ENCODE data around the gene MUC5AC. TPM values are rescaled to one million over a fixed set of nuclear protein-coding genes. Genes with fewer than 3 reads are reported as not detected.
"Not testable (repeated sequence)": the region's sequence is repeated elsewhere in the genome, so short reads cannot be mapped to it uniquely, and the experiment has no call there.

Gene MUC5AC
- total RNA-seq, 1 donor from 2014 or later, result not detected

- H3K36me3 Mint-ChIP-seq (ENCODE audit: low read depth, unreplicated experiment), result not testable (repeated sequence)
Observed at GRCh38 chr11:1244557-1244956, 86.8 kb downstream of the MUC5AC start.

GRCh38 chr11:1245717-1246116 lies 88.0 kb downstream of the MUC5AC start:
- DNase-seq (ENCODE audit: low spot score); H3K4me1 Mint-ChIP-seq (ENCODE audit: unreplicated experiment); H3K36me3 Mint-ChIP-seq (ENCODE audit: low read depth, unreplicated experiment); H3K27ac Mint-ChIP-seq (ENCODE audit: unreplicated experiment); H3K4me3 Mint-ChIP-seq (ENCODE audit: unreplicated experiment): not testable (repeated sequence)
- H3K27me3 Mint-ChIP-seq (ENCODE audit: unreplicated experiment), result peaks cover 17% of the 10 kb centered on the region
- peaks cover 11% of the 10 kb centered on the region for H3K9me3 Mint-ChIP-seq (ENCODE audit: unreplicated experiment)

More at GRCh38 chr11:1244557-1244956, 86.8 kb downstream of the MUC5AC start:
- Mint-ChIP-seq H3K27me3 (ENCODE audit: unreplicated experiment) (peaks cover 16% of the 10 kb centered on the region), H3K9me3 (ENCODE audit: unreplicated experiment) (peaks cover 11% of the 10 kb centered on the region)
- not testable (repeated sequence) for H3K27ac Mint-ChIP-seq (ENCODE audit: unreplicated experiment); H3K4me1 Mint-ChIP-seq (ENCODE audit: unreplicated experiment); H3K4me3 Mint-ChIP-seq (ENCODE audit: unreplicated experiment); DNase-seq (ENCODE audit: low spot score)

- H3K27ac Mint-ChIP-seq (ENCODE audit: unreplicated experiment); H3K4me3 Mint-ChIP-seq (ENCODE audit: unreplicated experiment); H3K4me1 Mint-ChIP-seq (ENCODE audit: unreplicated experiment); H3K36me3 Mint-ChIP-seq (ENCODE audit: low read depth, unreplicated experiment); DNase-seq (ENCODE audit: low spot score): not testable (repeated sequence)
- Mint-ChIP-seq H3K9me3 (ENCODE audit: unreplicated experiment) (peaks cover 11% of the 10 kb centered on the region), H3K27me3 (ENCODE audit: unreplicated experiment) (peaks cover 18% of the 10 kb centered on the region)
Observed at GRCh38 chr11:1246301-1246700, 88.5 kb downstream of the MUC5AC start.

GRCh38 chr11:1247026-1247425 lies 89.3 kb downstream of the MUC5AC start:
- H3K27me3 Mint-ChIP-seq (ENCODE audit: unreplicated experiment), result peaks cover 19% of the 10 kb centered on the region
- not testable (repeated sequence) for H3K4me1 Mint-ChIP-seq (ENCODE audit: unreplicated experiment); H3K9me3 Mint-ChIP-seq (ENCODE audit: unreplicated experiment); H3K36me3 Mint-ChIP-seq (ENCODE audit: low read depth, unreplicated experiment); H3K4me3 Mint-ChIP-seq (ENCODE audit: unreplicated experiment); H3K27ac Mint-ChIP-seq (ENCODE audit: unreplicated experiment); DNase-seq (ENCODE audit: low spot score)

- DNase-seq (ENCODE audit: low spot score); H3K4me3 Mint-ChIP-seq (ENCODE audit: unreplicated experiment); H3K9me3 Mint-ChIP-seq (ENCODE audit: unreplicated experiment); H3K4me1 Mint-ChIP-seq (ENCODE audit: unreplicated experiment); H3K27ac Mint-ChIP-seq (ENCODE audit: unreplicated experiment): not testable (repeated sequence)
- Mint-ChIP-seq H3K27me3 (ENCODE audit: unreplicated experiment) (peaks cover 20% of the 10 kb centered on the region), H3K36me3 (ENCODE audit: low read depth, unreplicated experiment) (peaks cover 12% of the 10 kb centered on the region)
Observed at GRCh38 chr11:1248951-1249350, 91.2 kb downstream of the MUC5AC start.

- not testable (repeated sequence) for H3K27ac Mint-ChIP-seq (ENCODE audit: unreplicated experiment); H3K9me3 Mint-ChIP-seq (ENCODE audit: unreplicated experiment); H3K4me3 Mint-ChIP-seq (ENCODE audit: unreplicated experiment); DNase-seq (ENCODE audit: low spot score); H3K4me1 Mint-ChIP-seq (ENCODE audit: unreplicated experiment)
- Mint-ChIP-seq H3K27me3 (ENCODE audit: unreplicated experiment) (peaks cover 23% of the 10 kb centered on the region), H3K36me3 (ENCODE audit: low read depth, unreplicated experiment) (peaks cover 12% of the 10 kb centered on the region)
Observed at GRCh38 chr11:1250411-1250810, 92.7 kb downstream of the MUC5AC start.

Other genes with a start within 250 kb of the MUC5AC start
- gene CHID1, start 247.1 kb upstream of the MUC5AC start, total RNA-seq (ENCODE audit: unreplicated experiment), result 69.3 TPM
- gene AP2A2, start 232.1 kb upstream of the MUC5AC start, total RNA-seq (ENCODE audit: unreplicated experiment), result 287 TPM
- gene MUC6, start 121.2 kb upstream of the MUC5AC start, total RNA-seq (ENCODE audit: unreplicated experiment), result not detected
- not detected for gene MUC2, start 83.1 kb upstream of the MUC5AC start, total RNA-seq (ENCODE audit: unreplicated experiment)
- gene MUC5B, start 65.1 kb downstream of the MUC5AC start, total RNA-seq (ENCODE audit: unreplicated experiment), result not detected
- gene TOLLIP, start 151.7 kb downstream of the MUC5AC start, total RNA-seq (ENCODE audit: unreplicated experiment), result 65.3 TPM
- 4.0 TPM for gene BRSK2, start 232.0 kb downstream of the MUC5AC start, total RNA-seq (ENCODE audit: unreplicated experiment)